Coronary artery (tissue), 2 donors: ENCODE results near the gene SH3D19.
"Not testable (repeated sequence)": the region's sequence is repeated elsewhere in the genome, so short reads cannot be mapped to it uniquely, and the experiment has no call there.

Experiments
- DNase-seq: peaks from one replicate; pipeline ENCODE4 v3.0.0-alpha.2; 2017; ENCODE audit warnings: low spot score
- H3K27ac ChIP-seq, 2 donors: fragments of 200-600 bp; sonication (generic); one replicate each; pipeline ENCODE4 v1.5.1; 2016 to 2019
- H3K4me3 ChIP-seq: fragments of 200-600 bp; sonication (generic); 2 replicates; pipeline ENCODE4 v1.5.1; 2016; ENCODE audit warnings: mild to moderate bottlenecking, moderate library complexity
- CTCF ChIP-seq: fragments of 200-600 bp; sonication (generic); IDR thresholded peaks from one replicate; pipeline ENCODE4 v1.5.1; 2019; ENCODE audit warnings: antibody characterized with exemption

Gene SH3D19

GRCh38 chr4:151247395-151247794 is 78.0 kb downstream of the SH3D19 start:
- DNase-seq: no peak
- H3K4me3 ChIP-seq: no peak overlapping the region
- no peak overlapping the region for H3K27ac ChIP-seq
- TF ChIP-seq CTCF: no peak

GRCh38 chr4:151246742-151247141 is 78.7 kb downstream of the SH3D19 start:
- H3K27ac ChIP-seq: no peak overlapping the region
- DNase-seq: no peak
- TF ChIP-seq CTCF: no peak

DNA sequence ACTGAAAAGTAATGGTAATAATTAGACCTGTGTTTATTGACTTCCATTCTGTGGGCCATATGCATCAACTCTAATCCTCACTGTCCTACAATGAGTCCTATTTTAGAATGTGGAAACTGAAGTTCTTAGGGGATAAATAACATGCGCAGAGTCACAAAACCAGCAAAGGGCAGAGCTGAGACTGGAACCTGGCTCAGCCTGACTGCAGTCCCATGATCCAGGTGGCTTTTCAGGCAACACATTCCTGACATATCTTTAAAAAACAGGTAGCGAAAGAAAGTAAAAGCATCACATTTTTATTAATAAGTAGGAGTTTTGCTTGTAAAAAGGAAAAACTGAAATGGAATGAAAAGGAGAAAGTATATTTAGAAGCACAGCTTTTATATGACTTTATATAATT is 83.1 kb downstream of the SH3D19 start:
- no peak overlapping the region for H3K27ac ChIP-seq
- TF ChIP-seq CTCF: no peak
- no peak for DNase-seq
- H3K4me3 ChIP-seq: no peak overlapping the region

More at GRCh38 chr4:151246742-151247141, 78.7 kb downstream of the SH3D19 start:
- H3K4me3 ChIP-seq: no peak overlapping the region

DNA sequence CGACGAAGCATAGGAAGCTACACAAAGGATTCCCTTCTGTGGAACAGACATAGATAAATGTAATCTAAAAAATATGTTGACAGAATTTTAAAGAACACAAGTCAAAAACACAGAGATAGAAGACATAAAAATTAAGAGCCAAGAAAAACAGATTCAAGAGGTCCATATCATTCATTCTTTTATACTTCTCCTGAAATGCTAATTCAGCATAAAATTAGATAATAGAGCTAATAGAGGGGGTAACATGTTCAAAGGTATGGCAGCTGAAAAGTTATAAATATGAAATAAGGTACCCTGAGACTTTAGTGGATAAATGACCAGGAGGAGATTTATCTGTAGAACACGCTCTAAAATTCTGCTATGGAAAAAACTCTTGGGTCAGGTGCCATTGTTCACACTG is 85.8 kb downstream of the SH3D19 start:
- no peak overlapping the region for H3K27ac ChIP-seq

GRCh38 chr4:151238477-151238876 is 86.9 kb downstream of the SH3D19 start:
- no peak for TF ChIP-seq CTCF
- no peak overlapping the region for H3K27ac ChIP-seq
- no peak for DNase-seq
- H3K4me3 ChIP-seq: no peak overlapping the region

More for the DNA sequence above, 85.8 kb downstream of the SH3D19 start:
- no peak for DNase-seq
- TF ChIP-seq CTCF: no peak
- H3K4me3 ChIP-seq: no peak overlapping the region

DNA sequence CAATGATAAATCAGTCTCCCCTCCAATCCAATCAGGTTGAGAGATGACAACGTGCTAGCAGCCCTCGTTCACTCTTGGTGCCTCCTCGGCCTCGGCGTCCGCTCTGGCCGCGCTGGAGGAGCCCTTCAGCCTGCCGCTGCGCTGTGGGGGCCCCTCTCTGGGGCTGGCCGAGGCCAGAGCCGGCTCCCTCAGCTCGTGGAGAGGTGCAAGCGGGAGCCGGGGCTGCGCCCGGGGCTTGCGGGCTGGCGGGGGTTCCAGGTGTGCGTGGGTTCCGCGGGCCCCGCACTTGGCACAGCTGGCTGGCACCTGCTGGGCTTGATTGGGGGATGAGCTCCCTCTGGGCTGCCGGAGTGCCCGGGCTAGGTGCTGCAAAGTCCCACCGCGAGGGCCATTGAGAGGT is 89.4 kb downstream of the SH3D19 start:
- TF ChIP-seq CTCF: no peak
- Histone ChIP-seq H3K27ac (no peak overlapping the region), H3K4me3 (no peak overlapping the region)
- no peak for DNase-seq

DNA sequence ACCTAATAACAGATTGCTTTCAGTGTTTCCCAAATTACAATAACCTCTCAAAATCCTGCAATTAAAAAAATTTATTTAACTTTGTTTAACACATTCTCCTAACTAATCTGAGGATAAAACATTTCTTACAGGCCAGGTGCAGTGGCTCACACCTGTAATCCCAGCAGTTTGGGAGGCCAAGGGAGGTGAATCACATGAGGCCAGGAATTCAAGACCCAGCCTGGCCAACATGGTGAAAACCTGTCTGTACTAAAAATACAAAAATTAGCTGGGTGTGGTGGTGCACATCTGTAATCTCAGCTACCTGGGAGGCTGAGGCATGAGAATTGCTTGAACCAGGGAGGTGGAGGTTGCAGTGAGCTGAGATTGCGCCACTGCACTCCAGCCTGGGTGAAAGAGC is 90.0 kb downstream of the SH3D19 start:
- DNase-seq, H3K4me3 ChIP-seq, H3K27ac ChIP-seq: not testable (repeated sequence)

DNA sequence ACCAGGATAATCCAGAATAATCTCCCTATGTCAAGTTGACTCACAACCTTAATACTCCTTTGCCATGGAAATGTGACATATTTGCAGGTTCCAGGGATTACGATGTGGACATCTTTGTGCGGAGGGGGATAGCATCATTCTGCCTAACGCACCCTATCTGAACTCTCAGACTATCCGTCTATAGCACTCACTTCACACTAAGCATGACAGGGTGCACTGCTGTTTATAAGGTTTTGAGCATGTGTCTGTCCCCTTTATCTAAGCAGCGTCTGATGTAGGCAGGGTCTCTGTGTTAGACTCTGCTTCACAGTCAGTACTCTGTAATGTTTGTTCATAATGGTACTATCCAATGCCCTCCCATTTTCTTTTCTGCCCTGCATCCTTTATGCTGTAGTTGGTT is 91.8 kb downstream of the SH3D19 start:
- H3K27ac ChIP-seq: no peak overlapping the region
- DNase-seq: no peak
- no peak overlapping the region for H3K4me3 ChIP-seq
- TF ChIP-seq CTCF: no peak
